ENCODE measurements around the gene TNIP2.
"Not testable (repeated sequence)": the region's sequence is repeated elsewhere in the genome, so short reads cannot be mapped to it uniquely, and the experiment has no call there.

Gene TNIP2

DNA sequence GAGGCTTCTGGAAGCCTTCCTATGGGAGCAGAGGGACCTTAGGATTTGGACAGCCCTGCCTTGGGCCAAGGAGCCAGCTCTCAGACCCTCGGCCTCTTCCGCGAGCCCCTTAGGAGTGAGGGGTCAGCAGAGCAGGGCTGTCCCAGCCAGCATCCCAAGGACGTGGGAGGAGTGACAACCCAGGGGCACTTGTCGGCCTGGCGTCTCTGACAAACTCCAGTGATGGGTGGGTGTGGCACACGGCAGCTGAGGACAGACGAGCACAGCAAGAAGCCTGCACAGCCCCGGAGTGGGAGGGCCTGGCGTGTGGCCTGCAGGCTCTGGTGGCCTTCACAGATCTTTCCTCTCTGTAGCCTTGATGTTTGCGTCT is 11.6 kb upstream of the TNIP2 start:
- DNase-seq: no peak

DNA sequence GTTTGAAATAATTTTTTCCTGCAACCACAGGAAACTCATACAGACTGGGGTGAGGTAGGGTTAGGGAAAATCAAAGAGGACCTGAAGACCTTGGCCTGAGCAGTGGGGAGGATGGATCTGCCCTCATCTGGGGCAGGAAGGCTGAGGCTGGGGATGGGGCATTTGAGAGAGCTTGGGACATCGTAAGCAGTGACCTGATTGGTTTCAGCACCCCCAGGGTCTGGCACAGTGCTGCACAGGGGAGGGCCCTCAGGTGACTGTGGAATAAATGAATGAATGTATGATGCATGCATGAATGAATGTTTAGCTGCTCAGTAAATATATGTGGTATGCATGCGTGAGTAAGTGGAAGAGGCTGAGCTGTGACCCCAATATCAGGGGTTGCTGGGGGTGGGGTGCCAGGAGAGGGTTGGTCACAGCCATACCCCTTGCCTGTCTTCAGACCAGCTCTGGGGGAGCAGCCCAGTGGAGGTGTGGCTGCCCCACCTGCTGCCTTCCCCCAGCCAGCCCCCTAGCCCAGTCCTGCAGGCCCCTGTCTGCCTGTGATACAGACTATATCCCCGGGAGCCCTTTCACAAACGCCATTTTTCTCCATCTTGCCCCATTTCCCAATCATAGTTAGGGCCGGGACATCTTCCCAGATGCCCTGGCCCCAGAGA is 11.0 kb upstream of the TNIP2 start:
- DNase-seq: no peak

DNA sequence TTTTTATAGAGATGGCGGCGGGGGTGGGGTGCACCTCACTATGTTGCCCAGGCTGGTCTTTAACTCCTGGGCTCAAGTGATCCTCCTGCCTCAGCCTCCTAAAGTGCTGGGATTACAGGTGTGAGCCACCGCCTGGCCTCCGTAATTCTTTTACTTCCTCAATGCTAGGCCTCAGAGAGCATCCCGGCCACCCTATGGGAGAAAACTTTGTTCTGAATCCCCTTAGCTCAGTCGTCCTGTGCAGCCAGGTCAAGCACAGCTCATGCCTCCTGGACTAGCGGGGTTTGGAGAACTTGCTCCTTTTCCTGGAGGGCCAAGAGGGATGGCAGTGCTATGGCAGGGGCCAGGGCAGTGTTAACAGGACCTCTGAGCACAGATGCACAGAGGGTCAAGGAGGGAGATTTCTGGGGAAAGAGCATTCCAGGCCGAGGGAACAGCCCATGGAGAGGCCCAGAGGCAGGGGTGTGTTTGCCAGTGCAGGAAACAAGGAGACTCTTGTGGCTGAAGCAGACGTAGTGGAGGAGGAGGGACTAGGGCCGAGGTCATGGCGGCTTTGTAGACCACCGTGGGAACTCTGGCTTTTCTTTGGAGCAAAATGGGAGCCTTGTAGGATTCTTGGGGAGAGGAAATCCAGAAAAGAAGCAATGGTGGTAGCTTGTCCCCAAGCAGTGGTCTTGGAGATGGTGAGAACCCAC is 9.8 kb upstream of the TNIP2 start:
- DNase-seq: no peak

DNA sequence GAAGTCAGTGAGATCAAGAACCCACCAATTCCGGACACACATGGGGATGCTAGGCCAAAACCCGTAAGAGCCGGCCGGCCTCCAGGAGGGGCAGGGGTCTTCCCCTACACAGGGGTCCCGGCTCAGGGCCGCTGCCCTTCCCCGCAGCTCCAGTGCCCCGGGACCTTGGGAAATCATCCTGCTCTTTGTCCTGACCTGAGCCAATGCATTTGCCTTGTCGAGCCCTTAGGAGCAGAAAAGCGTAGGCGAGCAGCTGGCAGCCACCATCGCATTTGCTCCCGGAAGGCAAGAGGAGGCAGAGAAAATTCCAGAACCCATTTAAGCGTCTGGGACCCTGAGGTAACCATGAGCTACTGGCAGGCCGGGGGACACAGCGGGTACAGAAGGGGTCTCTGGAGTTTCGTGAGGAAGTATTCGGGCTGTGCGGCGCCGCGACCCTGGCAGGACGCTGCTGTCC is 7.4 kb upstream of the TNIP2 start:
- no peak for DNase-seq

DNA sequence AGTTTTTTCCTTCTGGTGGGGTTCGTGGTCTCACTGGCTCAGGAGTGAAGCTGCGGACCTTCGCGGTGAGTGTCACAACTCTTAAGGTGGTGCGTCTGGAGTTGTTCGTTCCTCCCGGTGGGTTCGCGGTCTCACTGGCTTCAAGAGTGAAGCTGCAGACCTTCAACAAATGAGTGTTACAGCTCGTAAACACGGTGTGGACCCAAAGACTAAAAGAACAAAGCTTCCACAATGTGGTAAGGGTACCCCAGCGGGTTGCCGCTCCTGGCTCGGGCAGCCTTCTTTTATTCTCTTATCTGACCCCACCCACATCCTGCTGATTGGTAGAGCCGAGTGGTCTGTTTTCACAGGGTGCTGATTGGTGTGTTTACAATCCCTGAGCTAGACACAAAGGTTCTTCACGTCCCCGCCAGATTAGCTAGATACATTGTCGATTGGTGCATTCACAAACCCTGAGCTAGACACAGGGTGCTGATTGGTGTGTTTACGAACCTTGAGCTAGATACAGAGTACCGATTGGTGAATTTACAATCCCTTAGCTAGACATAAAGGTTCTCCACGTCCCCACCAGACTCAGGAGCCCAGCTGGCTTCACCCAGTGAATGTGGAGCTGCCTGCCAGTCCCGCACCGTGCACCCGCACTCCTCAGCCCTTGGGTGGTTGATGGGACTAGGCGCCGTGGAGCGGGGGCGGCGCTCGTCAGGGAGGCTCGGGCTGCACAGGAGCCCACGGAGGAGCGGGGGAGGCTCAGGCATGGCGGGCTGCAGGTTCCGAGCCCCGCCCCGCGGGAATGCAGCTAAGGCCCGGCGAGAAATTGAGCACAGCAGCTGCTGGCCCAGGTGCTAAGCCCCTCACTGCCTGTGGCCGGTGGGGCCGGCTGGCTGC is 6.6 kb upstream of the TNIP2 start:
- not testable (repeated sequence) for DNase-seq

GRCh38 chr4:2762048-2762447 is 5.9 kb upstream of the TNIP2 start:
- DNase-seq: no peak

GRCh38 chr4:2761035-2761923 is 5.1 kb upstream of the TNIP2 start:
- DNase-seq: no peak

GRCh38 chr4:2757426-2757825 is 1.3 kb upstream of the TNIP2 start:
- DNase-seq: no peak

GRCh38 chr4:2756691-2757350 is 685 bp upstream of the TNIP2 start:
- no peak for DNase-seq

- no peak for DNase-seq
Measured at GRCh38 chr4:2754848-2755819, 1.0 kb downstream of the TNIP2 start.

DNA sequence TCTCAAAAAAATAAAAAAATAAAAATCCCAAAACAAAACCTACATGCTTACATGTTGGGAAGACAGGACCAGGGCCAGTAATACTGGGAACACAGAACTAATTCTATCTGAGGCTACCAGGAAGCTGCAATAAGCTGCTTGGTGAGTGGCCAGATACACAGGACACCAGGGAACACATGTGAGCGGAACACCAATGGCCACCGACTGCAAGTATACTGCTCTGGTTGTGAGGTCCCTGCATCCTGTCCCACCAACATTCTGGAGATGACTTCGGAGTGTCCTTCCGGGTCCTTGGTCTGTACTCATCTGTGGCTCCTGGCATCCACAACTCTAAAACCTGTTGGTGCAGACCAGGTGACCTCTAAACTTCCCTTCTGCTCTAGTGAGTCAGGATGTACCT is 2.7 kb downstream of the TNIP2 start:
- DNase-seq: no peak

- DNase-seq: no peak
Measured at GRCh38 chr4:2750719-2751605, 5.2 kb downstream of the TNIP2 start.

DNA sequence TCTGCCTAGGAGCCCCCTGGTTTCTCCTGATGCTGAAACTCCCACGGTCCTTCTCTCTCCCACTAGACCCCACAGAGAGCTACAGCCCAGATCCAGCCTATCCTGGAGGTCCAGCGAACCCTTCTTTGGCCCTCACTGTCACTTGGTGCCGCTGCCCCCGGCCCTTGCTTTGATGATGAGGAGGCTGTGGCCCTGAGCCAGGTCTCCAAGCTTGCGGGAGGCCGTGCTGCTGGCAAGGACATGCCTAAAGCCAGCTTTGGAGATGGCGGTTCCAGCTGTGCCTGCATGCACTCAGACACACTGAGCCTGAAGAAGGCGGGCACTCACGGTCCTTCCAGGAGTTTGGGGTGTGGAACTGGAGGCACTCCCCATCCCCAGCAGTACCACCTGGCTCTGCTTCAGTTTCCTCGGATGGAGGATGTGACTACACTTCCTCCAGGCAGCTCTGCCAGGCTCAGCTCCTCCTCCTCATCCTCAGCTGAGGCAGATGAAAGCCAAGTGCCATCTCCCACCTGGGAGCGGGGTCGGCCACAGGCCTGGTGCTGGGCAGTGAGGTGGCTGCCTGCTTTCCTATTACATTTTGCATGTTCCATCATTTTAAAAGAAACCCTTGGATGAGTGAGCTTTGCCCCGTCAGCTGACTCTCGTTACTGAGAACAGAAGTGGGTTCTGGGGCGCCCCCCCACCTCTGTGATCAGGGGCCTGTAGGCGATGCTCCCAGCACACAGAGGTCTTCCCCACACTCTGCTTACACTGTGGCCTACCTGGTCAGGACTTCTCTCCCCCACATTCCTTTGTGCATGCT is 9.0 kb downstream of the TNIP2 start:
- no peak for DNase-seq

GRCh38 chr4:2745981-2746806 is 9.9 kb downstream of the TNIP2 start:
- no peak for DNase-seq

GRCh38 chr4:2745516-2745915 is 10.6 kb downstream of the TNIP2 start:
- no peak for DNase-seq

DNA sequence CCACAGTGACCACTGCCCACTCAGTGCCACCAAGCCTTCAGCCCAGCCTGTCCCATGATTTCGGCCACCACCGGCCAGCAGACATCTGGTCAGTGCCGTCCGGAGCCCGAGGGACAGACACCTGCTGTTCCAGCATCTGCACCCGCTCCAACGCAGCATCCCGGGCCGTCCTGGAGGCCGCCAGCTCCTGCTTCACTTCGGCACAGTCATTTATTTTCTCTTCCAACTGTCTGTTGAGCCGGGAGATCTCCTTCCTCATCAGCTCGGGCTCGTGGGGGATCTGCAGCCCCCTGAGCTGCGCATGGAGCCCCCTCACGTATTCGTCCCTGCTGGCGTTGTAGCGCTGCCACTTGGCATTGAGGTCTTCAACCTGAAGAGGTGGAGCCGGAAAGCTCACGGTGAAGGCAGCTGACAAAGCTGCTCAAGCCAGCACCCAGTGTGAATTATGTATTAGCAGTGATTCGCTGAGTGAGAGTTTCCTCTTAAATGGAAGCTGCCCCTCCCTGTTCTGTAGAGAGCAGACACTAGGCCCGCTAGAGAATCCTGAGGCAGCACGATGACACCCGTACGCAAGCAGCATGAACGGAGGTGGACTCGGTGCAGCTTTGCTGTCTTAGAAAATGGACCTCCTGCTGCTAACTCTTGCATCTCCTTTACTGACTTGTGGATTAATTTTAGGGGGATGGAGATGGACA is 11.4 kb downstream of the TNIP2 start:
- no peak for DNase-seq

Measured in SHP77 treated with DMSO at 0.1 percent for 48 hours (cell line).